Measurements from ENCODE around the gene NPR2.
A peak's percentile ranks its signal among the peaks of the same experiment; 100 is the strongest.

Gene NPR2

GRCh38 chr9:35828716-35829083 is 37.3 kb downstream of the NPR2 start, which contains the start of gene FAM221B:
Gene FAM221B (minus strand): TSS chr9:35828732. CDS start chr9:35826161, 2,571 bp downstream.
- Histone ChIP-seq H3K27me3 (ENCODE audit: insufficient read depth, low read length, poor library complexity, severe bottlenecking) (no peaks in the 10 kb centered on the region), H3K36me3 (ENCODE audit: insufficient read depth, low read length) (no peaks in the 10 kb centered on the region), H2AFZ (ENCODE audit: low read length) (peak within 1 kb of the TSS; percentile 99), H3K79me2 (ENCODE audit: insufficient read depth, low read length) (no peaks in the 10 kb centered on the region), H3K9me2 (replicated peaks; ENCODE audit: low read depth, low read length) (no peaks in the 10 kb centered on the region), H3F3A (ENCODE audit: low read depth) (no peaks in the 10 kb centered on the region), H3K4me1 (ENCODE audit: insufficient read depth, low read length, poor library complexity, severe bottlenecking) (peaks cover 49% of the 10 kb centered on the region), H3K9me3 (ENCODE audit: insufficient read depth, low read depth, low read length) (no peaks in the 10 kb centered on the region), H3K4me3 (ENCODE audit: low read length, poor library complexity, severe bottlenecking) (peak within 1 kb of the TSS; percentile 84), H3K4me2 (ENCODE audit: low read depth, low read length, poor library complexity, severe bottlenecking) (peak within 1 kb of the TSS; percentile 95), H4K20me1 (ENCODE audit: insufficient read depth, low read length, poor library complexity, severe bottlenecking) (no peaks in the 10 kb centered on the region), H3K9ac (ENCODE audit: low read depth, low read length, poor library complexity, severe bottlenecking) (peak within 1 kb of the TSS; percentile 79)
- TF ChIP-seq EZH2phosphoT487 (IDR thresholded peaks at IDR 0.05; ENCODE audit: borderline replicate concordance), result no peak
- TF ChIP-seq CTCF (conservative IDR thresholded peaks at IDR 0.05; ENCODE audit: low read length), result no peak

- Histone ChIP-seq H4K20me1 (ENCODE audit: insufficient read depth, low read length, poor library complexity, severe bottlenecking) (no peaks in the 10 kb centered on the region), H2AFZ (ENCODE audit: low read length) (peak within 1 kb of the TSS; percentile 99), H3K9ac (ENCODE audit: low read depth, low read length, poor library complexity, severe bottlenecking) (peak within 1 kb of the TSS; percentile 79), H3K27me3 (ENCODE audit: insufficient read depth, low read length, poor library complexity, severe bottlenecking) (no peaks in the 10 kb centered on the region), H3K4me3 (ENCODE audit: low read length, poor library complexity, severe bottlenecking) (peak within 1 kb of the TSS; percentile 84), H3K4me2 (ENCODE audit: low read depth, low read length, poor library complexity, severe bottlenecking) (peak within 1 kb of the TSS; percentile 95), H3K9me3 (ENCODE audit: insufficient read depth, low read depth, low read length) (no peaks in the 10 kb centered on the region), H3K79me2 (ENCODE audit: insufficient read depth, low read length) (no peaks in the 10 kb centered on the region), H3F3A (ENCODE audit: low read depth) (no peaks in the 10 kb centered on the region), H3K4me1 (ENCODE audit: insufficient read depth, low read length, poor library complexity, severe bottlenecking) (peaks cover 54% of the 10 kb centered on the region), H3K36me3 (ENCODE audit: insufficient read depth, low read length) (no peaks in the 10 kb centered on the region), H3K9me2 (replicated peaks; ENCODE audit: low read depth, low read length) (no peaks in the 10 kb centered on the region)
- TF ChIP-seq EZH2phosphoT487 (IDR thresholded peaks at IDR 0.05; ENCODE audit: borderline replicate concordance) (no peak), CTCF (conservative IDR thresholded peaks at IDR 0.05; ENCODE audit: low read length) (no peak)
Observed at GRCh38 chr9:35829084-35829763, 37.8 kb downstream of the NPR2 start, which contains the start of gene TMEM8B. Gene TMEM8B (plus strand): TSS chr9:35829228. CDS start chr9:35829448, 220 bp downstream.

GRCh38 chr9:35829764-35830096 is 38.3 kb downstream of the NPR2 start:
- H3K4me3 ChIP-seq (ENCODE audit: low read length, poor library complexity, severe bottlenecking), result peak overlapping the region; percentile 84

More at GRCh38 chr9:35829764-35830096, 38.3 kb downstream of the NPR2 start:
- no peak overlapping the region for H2AFZ ChIP-seq (ENCODE audit: low read length)
- no peaks in the 10 kb centered on the region for H3F3A ChIP-seq (ENCODE audit: low read depth)
- H3K9ac ChIP-seq (ENCODE audit: low read depth, low read length, poor library complexity, severe bottlenecking), result peak overlapping the region; percentile 79
- no peak for TF ChIP-seq CTCF (conservative IDR thresholded peaks at IDR 0.05; ENCODE audit: low read length)
- TF ChIP-seq EZH2phosphoT487 (IDR thresholded peaks at IDR 0.05; ENCODE audit: borderline replicate concordance), result no peak
- no peaks in the 10 kb centered on the region for H4K20me1 ChIP-seq (ENCODE audit: insufficient read depth, low read length, poor library complexity, severe bottlenecking)
- H3K4me2 ChIP-seq (ENCODE audit: low read depth, low read length, poor library complexity, severe bottlenecking), result peak overlapping the region; percentile 95
- H3K27me3 ChIP-seq (ENCODE audit: insufficient read depth, low read length, poor library complexity, severe bottlenecking), result no peaks in the 10 kb centered on the region
- H3K4me1 ChIP-seq (ENCODE audit: insufficient read depth, low read length, poor library complexity, severe bottlenecking), result peaks cover 59% of the 10 kb centered on the region
- H3K79me2 ChIP-seq (ENCODE audit: insufficient read depth, low read length), result no peaks in the 10 kb centered on the region
- H3K9me3 ChIP-seq (ENCODE audit: insufficient read depth, low read depth, low read length), result no peaks in the 10 kb centered on the region
- H3K36me3 ChIP-seq (ENCODE audit: insufficient read depth, low read length), result no peaks in the 10 kb centered on the region
- H3K9me2 ChIP-seq (replicated peaks; ENCODE audit: low read depth, low read length), result no peaks in the 10 kb centered on the region

All from Loucy (cell line).